HEK293 (cell line): ENCODE data around the gene IFT52.

ENCODE experiments used
- CTCF ChIA-PET: fragments of 350-600 bp; formaldehyde crosslinking; extraction: SDS; loops from one replicate; lab custom pipeline; 2021; ENCODE audit warnings: antibody characterized with exemption; lab: Yijun Ruan, JAX
- POLR2A ChIA-PET: fragments of 300-600 bp; formaldehyde crosslinking; extraction: SDS; loops from one replicate; lab custom pipeline; 2020; ENCODE audit warnings: antibody characterized with exemption, inconsistent platforms; lab: Yijun Ruan, JAX
- H3K27ac ChIP-seq: fragments of 200-500 bp; sonication (Bioruptor generic); 2 replicates; pipeline ENCODE4 v1.5.1; 2014; ENCODE audit warnings: low read depth, low read length, control low read depth, inconsistent platforms; ENCODE audit errors: extremely low read depth
- H3K36me3 ChIP-seq, 2 experiments: fragments of 200-500 bp in 1 of 2; sonication (Bioruptor generic) in 1 of 2; 1 replicate in 1 of 2; 2 replicates in 1 of 2; pipeline ENCODE4 v1.5.1; 2014 to 2017; ENCODE audit warnings: inconsistent platforms in 2 of 2, low read length in 2 of 2; ENCODE audit not compliant: control insufficient read depth in 2 of 2, insufficient read depth in 1 of 2
- H3K4me1 ChIP-seq: fragments of 200-500 bp; sonication (Bioruptor generic); 2 replicates; pipeline ENCODE4 v1.5.1; 2014; ENCODE audit warnings: mild to moderate bottlenecking, low read length, inconsistent platforms; ENCODE audit not compliant: control insufficient read depth, insufficient read depth
- H3K4me3 ChIP-seq: 2 replicates; pipeline ENCODE4 v1.5.1; 2011; ENCODE audit warnings: low read depth, mild to moderate bottlenecking, control low read depth, low read length, moderate library complexity
- H3K9me3 ChIP-seq: fragments of 200-500 bp; sonication (Bioruptor generic); 2 replicates; pipeline ENCODE4 v1.5.1; 2014; ENCODE audit warnings: low read depth, low read length, inconsistent platforms; ENCODE audit not compliant: control insufficient read depth, insufficient read depth
- MYNN ChIP-seq: fragments of 450-650 bp; formaldehyde crosslinking; IDR thresholded peaks from 2 replicates; pipeline ENCODE4 v1.5.1; 2016; ENCODE audit warnings: missing biosample characterization, missing genetic modification characterization, borderline replicate concordance
- SP3 ChIP-seq: fragments of 450-650 bp; formaldehyde crosslinking; IDR thresholded peaks from 2 replicates; pipeline ENCODE4 v1.5.1; 2016; ENCODE audit warnings: missing biosample characterization, missing genetic modification characterization
- SP7 ChIP-seq: fragments of 450-650 bp; formaldehyde crosslinking; IDR thresholded peaks from 2 replicates; pipeline ENCODE4 v1.5.1; 2016; ENCODE audit warnings: missing biosample characterization, missing genetic modification characterization
- YY1 ChIP-seq: fragments of 450-650 bp; formaldehyde crosslinking; IDR thresholded peaks from 2 replicates; pipeline ENCODE4 v1.5.1; 2018; ENCODE audit warnings: missing biosample characterization, missing genetic modification characterization
- ZBTB21 ChIP-seq: fragments of 450-650 bp; formaldehyde crosslinking; IDR thresholded peaks from 2 replicates; pipeline ENCODE4 v1.5.1; 2017; ENCODE audit warnings: missing biosample characterization, missing genetic modification characterization
- ZBTB8A ChIP-seq: fragments of 450-650 bp; formaldehyde crosslinking; IDR thresholded peaks from 2 replicates; pipeline ENCODE4 v1.5.1; 2016; ENCODE audit warnings: missing biosample characterization, missing genetic modification characterization
- ZFP3 ChIP-seq: fragments of 450-650 bp; formaldehyde crosslinking; IDR thresholded peaks from 2 replicates; pipeline ENCODE4 v1.5.1; 2016; ENCODE audit warnings: low read depth, missing biosample characterization, missing genetic modification characterization
- ZNF19 ChIP-seq: fragments of 450-650 bp; formaldehyde crosslinking; IDR thresholded peaks from 2 replicates; pipeline ENCODE4; 2016; ENCODE audit warnings: missing biosample characterization, missing genetic modification characterization, low read depth
- ZNF214 ChIP-seq: fragments of 450-650 bp; formaldehyde crosslinking; IDR thresholded peaks from 2 replicates; pipeline ENCODE4 v1.5.1; 2017; ENCODE audit warnings: missing biosample characterization, mild to moderate bottlenecking, missing genetic modification characterization, borderline replicate concordance
- ZNF23 ChIP-seq: fragments of 450-650 bp; formaldehyde crosslinking; IDR thresholded peaks from 2 replicates; pipeline ENCODE4 v1.5.1; 2016; ENCODE audit warnings: missing biosample characterization, missing genetic modification characterization, borderline replicate concordance
- ZNF266 ChIP-seq: fragments of 450-650 bp; formaldehyde crosslinking; IDR thresholded peaks from 2 replicates; pipeline ENCODE4 v1.5.1; 2016; ENCODE audit warnings: missing biosample characterization, missing genetic modification characterization, low read depth
- ZNF335 ChIP-seq: fragments of 450-650 bp; formaldehyde crosslinking; conservative IDR thresholded peaks from 2 replicates; pipeline ENCODE4 v1.5.1; 2016; ENCODE audit warnings: missing biosample characterization, missing genetic modification characterization
- ZNF350 ChIP-seq: fragments of 450-650 bp; formaldehyde crosslinking; IDR thresholded peaks from 2 replicates; pipeline ENCODE4 v1.5.0; 2017; ENCODE audit warnings: missing biosample characterization, mild to moderate bottlenecking, missing genetic modification characterization
- ZNF404 ChIP-seq: fragments of 450-650 bp; formaldehyde crosslinking; IDR thresholded peaks from 2 replicates; pipeline ENCODE4 v1.5.1; 2017; ENCODE audit warnings: missing biosample characterization, missing genetic modification characterization
- ZNF623 ChIP-seq: fragments of 450-650 bp; formaldehyde crosslinking; IDR thresholded peaks from 2 replicates; pipeline ENCODE4 v1.5.1; 2016; ENCODE audit warnings: missing biosample characterization, missing genetic modification characterization
- ZNF664 ChIP-seq: fragments of 450-650 bp; formaldehyde crosslinking; IDR thresholded peaks from 2 replicates; pipeline ENCODE4 v1.5.1; 2016; ENCODE audit warnings: missing biosample characterization, missing genetic modification characterization
- ZNF830 ChIP-seq: fragments of 450-650 bp; IDR thresholded peaks from 2 replicates; pipeline ENCODE4 v1.5.0; 2018; ENCODE audit warnings: missing biosample characterization, missing genetic modification characterization, low read depth, mild to moderate bottlenecking, moderate library complexity
- ZSCAN30 ChIP-seq: fragments of 450-650 bp; IDR thresholded peaks from 2 replicates; pipeline ENCODE4 v1.5.1; 2018; ENCODE audit warnings: missing biosample characterization, mild to moderate bottlenecking, missing genetic modification characterization, moderate library complexity
- TF ChIP-seq, protein P1 (sequence below): fragments of 450-650 bp; formaldehyde crosslinking; IDR thresholded peaks from 2 replicates; pipeline ENCODE4 v1.5.1; 2016; ENCODE audit warnings: missing biosample characterization, missing genetic modification characterization
- TF ChIP-seq, protein P2 (sequence below): fragments of 450-650 bp; formaldehyde crosslinking; IDR thresholded peaks from 2 replicates; pipeline ENCODE4 v1.5.1; 2017; ENCODE audit warnings: missing biosample characterization, missing genetic modification characterization
- TF ChIP-seq, protein P3 (sequence below): fragments of 450-650 bp; formaldehyde crosslinking; IDR thresholded peaks from 2 replicates; pipeline ENCODE4 v1.5.1; 2016; ENCODE audit warnings: missing biosample characterization, missing genetic modification characterization
- TF ChIP-seq, protein P4 (sequence below): fragments of 450-650 bp; formaldehyde crosslinking; IDR thresholded peaks from 2 replicates; pipeline ENCODE4 v1.5.1; 2017; ENCODE audit warnings: missing biosample characterization, missing genetic modification characterization
- TF ChIP-seq, protein P5 (sequence below): fragments of 450-650 bp; IDR thresholded peaks from 2 replicates; pipeline ENCODE4 v1.5.1; 2018; ENCODE audit warnings: missing biosample characterization, missing genetic modification characterization
- TF ChIP-seq, protein P6 (sequence below): fragments of 450-650 bp; formaldehyde crosslinking; IDR thresholded peaks from 2 replicates; pipeline ENCODE4 v1.5.1; 2016; ENCODE audit warnings: missing biosample characterization, missing genetic modification characterization, low read depth

Gene IFT52

GRCh38 chr20:43564455-43564854 is 26.3 kb upstream of the IFT52 start (continued):
- no peak for TF ChIP-seq ZNF19 (tag by site-specific recombination)
- TF ChIP-seq, protein P1, sequence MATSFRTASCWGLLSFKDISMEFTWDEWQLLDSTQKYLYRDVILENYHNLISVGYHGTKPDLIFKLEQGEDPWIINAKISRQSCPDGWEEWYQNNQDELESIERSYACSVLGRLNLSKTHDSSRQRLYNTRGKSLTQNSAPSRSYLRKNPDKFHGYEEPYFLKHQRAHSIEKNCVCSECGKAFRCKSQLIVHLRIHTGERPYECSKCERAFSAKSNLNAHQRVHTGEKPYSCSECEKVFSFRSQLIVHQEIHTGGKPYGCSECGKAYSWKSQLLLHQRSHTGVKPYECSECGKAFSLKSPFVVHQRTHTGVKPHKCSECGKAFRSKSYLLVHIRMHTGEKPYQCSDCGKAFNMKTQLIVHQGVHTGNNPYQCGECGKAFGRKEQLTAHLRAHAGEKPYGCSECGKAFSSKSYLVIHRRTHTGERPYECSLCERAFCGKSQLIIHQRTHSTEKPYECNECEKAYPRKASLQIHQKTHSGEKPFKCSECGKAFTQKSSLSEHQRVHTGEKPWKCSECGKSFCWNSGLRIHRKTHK (tag by site-specific recombination): no peak
- no peak for TF ChIP-seq ZNF664
- TF ChIP-seq SP7: no peak
- TF ChIP-seq SP3 (tag by site-specific recombination): no peak

- POLR2A ChIA-PET: no interaction called here
- Histone ChIP-seq H3K27ac (no peak overlapping the region), H3K9me3 (no peaks in the 10 kb centered on the region), H3K4me1 (no peaks in the 10 kb centered on the region), H3K36me3 (no peaks in the 10 kb centered on the region), H3K4me3 (no peak overlapping the region)
- CTCF ChIA-PET: no interaction called here
- TF ChIP-seq, protein P2, sequence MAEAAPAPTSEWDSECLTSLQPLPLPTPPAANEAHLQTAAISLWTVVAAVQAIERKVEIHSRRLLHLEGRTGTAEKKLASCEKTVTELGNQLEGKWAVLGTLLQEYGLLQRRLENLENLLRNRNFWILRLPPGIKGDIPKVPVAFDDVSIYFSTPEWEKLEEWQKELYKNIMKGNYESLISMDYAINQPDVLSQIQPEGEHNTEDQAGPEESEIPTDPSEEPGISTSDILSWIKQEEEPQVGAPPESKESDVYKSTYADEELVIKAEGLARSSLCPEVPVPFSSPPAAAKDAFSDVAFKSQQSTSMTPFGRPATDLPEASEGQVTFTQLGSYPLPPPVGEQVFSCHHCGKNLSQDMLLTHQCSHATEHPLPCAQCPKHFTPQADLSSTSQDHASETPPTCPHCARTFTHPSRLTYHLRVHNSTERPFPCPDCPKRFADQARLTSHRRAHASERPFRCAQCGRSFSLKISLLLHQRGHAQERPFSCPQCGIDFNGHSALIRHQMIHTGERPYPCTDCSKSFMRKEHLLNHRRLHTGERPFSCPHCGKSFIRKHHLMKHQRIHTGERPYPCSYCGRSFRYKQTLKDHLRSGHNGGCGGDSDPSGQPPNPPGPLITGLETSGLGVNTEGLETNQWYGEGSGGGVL (tag by site-specific recombination): no peak
- TF ChIP-seq, protein P3, sequence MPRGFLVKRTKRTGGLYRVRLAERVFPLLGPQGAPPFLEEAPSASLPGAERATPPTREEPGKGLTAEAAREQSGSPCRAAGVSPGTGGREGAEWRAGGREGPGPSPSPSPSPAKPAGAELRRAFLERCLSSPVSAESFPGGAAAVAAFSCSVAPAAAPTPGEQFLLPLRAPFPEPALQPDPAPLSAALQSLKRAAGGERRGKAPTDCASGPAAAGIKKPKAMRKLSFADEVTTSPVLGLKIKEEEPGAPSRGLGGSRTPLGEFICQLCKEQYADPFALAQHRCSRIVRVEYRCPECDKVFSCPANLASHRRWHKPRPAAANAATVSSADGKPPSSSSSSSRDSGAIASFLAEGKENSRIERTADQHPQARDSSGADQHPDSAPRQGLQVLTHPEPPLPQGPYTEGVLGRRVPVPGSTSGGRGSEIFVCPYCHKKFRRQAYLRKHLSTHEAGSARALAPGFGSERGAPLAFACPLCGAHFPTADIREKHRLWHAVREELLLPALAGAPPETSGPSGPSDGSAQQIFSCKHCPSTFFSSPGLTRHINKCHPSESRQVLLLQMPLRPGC (tag by site-specific recombination): no peak
- TF ChIP-seq ZNF266 (tag by site-specific recombination): no peak
- TF ChIP-seq, protein P4, sequence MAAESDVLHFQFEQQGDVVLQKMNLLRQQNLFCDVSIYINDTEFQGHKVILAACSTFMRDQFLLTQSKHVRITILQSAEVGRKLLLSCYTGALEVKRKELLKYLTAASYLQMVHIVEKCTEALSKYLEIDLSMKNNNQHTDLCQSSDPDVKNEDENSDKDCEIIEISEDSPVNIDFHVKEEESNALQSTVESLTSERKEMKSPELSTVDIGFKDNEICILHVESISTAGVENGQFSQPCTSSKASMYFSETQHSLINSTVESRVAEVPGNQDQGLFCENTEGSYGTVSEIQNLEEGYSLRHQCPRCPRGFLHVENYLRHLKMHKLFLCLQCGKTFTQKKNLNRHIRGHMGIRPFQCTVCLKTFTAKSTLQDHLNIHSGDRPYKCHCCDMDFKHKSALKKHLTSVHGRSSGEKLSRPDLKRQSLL: no peak
- TF ChIP-seq ZNF335 (tag by site-specific recombination): 0 out of 2 replicates have a peak, but pooled peaks have one; percentile 32
- TF ChIP-seq, protein P5, sequence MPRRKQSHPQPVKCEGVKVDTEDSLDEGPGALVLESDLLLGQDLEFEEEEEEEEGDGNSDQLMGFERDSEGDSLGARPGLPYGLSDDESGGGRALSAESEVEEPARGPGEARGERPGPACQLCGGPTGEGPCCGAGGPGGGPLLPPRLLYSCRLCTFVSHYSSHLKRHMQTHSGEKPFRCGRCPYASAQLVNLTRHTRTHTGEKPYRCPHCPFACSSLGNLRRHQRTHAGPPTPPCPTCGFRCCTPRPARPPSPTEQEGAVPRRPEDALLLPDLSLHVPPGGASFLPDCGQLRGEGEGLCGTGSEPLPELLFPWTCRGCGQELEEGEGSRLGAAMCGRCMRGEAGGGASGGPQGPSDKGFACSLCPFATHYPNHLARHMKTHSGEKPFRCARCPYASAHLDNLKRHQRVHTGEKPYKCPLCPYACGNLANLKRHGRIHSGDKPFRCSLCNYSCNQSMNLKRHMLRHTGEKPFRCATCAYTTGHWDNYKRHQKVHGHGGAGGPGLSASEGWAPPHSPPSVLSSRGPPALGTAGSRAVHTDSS (tag by site-specific recombination): no peak
- TF ChIP-seq YY1 (tag by site-specific recombination): no peak
Measured at GRCh38 chr20:43564993-43565757, 25.6 kb upstream of the IFT52 start.

DNA sequence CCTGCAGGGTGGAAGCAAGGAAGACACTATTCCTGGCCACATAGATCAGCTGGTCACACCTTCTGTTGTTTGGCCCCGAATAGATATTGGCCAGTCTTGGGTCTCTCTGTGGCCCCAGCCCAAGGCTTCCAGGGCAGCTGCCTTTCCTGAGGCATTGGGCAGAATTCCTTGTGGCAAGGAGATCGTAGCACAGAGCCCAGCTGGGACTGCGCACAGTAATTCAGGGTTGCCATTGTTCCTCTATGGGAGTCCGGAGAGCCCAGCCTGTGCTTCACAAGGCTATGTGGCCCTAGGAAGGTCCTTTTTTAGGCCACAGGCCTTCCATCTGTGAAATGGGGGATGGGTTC is 25.0 kb upstream of the IFT52 start:
- Histone ChIP-seq H3K9me3 (no peaks in the 10 kb centered on the region), H3K4me3 (no peak overlapping the region), H3K4me1 (no peaks in the 10 kb centered on the region), H3K27ac (no peak overlapping the region), H3K36me3 (no peaks in the 10 kb centered on the region)
- ChIA-PET POLR2A (no interaction called here), CTCF (no interaction called here)
- TF ChIP-seq ZNF214 (tag by site-specific recombination) (no peak), ZNF23 (tag by site-specific recombination) (no peak), ZNF404 (tag by site-specific recombination) (no peak), ZSCAN30 (tag by site-specific recombination) (no peak), MYNN (tag by site-specific recombination) (no peak), ZFP3 (no peak), ZBTB21 (no peak), ZNF830 (tag by site-specific recombination) (no peak), ZNF350 (no peak), ZBTB8A (no peak), ZNF623 (tag by site-specific recombination) (no peak)
- TF ChIP-seq, protein P6, sequence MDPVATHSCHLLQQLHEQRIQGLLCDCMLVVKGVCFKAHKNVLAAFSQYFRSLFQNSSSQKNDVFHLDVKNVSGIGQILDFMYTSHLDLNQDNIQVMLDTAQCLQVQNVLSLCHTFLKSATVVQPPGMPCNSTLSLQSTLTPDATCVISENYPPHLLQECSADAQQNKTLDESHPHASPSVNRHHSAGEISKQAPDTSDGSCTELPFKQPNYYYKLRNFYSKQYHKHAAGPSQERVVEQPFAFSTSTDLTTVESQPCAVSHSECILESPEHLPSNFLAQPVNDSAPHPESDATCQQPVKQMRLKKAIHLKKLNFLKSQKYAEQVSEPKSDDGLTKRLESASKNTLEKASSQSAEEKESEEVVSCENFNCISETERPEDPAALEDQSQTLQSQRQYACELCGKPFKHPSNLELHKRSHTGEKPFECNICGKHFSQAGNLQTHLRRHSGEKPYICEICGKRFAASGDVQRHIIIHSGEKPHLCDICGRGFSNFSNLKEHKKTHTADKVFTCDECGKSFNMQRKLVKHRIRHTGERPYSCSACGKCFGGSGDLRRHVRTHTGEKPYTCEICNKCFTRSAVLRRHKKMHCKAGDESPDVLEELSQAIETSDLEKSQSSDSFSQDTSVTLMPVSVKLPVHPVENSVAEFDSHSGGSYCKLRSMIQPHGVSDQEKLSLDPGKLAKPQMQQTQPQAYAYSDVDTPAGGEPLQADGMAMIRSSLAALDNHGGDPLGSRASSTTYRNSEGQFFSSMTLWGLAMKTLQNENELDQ (tag by site-specific recombination): no peak
